IPS-NIHi7 (cell line): ENCODE measurements around the gene MCOLN1.

ENCODE experiments used
- DNase-seq: peaks from one replicate; pipeline ENCODE4 v3.0.0; 2012; ENCODE audit warnings: mixed read lengths; ENCODE audit errors: extremely low spot score

MCOLN1 gene

DNA sequence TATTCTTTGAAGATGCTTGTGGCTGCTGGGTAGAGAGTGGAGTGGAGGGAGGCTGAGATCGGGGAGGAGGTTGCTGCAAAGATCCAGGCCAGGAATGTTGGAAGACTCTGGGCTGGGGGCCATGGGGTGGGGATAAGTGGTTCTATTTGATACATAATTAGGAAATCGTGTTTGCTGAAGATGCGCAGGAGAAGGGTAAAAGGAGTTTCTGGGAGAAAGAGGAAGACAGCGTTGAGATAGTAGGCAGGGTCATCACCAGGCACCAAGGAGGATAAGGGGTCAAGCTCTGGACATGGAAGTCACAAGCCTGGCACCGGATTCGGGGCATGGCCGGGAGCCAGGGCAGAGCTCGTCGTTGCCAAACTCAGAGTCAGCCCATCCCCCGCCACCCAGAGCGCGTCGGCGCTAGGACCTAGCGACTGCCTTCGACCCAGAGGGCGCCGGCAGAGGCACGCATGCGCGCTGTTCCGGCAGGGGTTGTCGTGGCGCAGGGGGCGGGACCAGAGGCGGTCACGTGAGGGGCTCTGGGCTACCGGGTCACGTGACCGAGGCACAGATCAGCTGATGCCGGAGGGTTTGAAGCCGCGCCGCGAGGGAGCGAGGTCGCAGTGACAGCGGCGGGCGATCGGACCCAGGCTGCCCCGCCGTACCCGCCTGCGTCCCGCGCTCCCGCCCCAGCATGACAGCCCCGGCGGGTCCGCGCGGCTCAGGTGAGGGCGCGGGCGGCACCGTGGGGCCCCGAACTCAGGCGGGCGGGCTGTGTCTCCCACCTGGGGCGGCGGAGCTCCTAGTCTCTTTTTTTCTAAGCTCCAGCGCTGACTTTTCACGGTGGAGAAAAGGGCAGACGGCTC lies at the start of gene MCOLN1:
Gene MCOLN1, plus strand, starts transcription at position 553 of the 851 bp plus-strand sequence. Its CDS starts 127 bp downstream, at position 680.
- DNase-seq: peak; percentile 100

DNA sequence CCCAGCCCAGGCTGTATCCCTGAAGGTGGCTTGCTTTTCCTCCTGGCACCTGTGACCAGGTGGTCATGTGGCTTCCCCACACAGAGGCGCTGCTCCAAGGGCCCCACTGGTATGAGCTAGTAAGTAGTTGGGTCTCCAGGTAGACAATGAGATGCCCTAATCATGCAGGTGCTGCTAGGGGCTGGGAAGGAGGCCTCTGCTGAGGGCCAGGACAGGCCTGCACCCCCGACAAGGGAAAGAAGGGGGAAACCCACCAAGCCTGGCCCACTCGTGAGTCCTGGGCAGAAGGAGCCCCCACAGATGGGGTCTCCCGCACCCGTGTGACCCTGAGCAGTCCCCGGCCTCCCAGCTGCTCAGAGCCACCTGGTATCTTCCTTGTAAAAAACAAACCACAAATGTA lies 46.8 kb upstream of the MCOLN1 start:
- DNase-seq: no peak

GRCh38 chr19:7476241-7476640 lies 46.2 kb upstream of the MCOLN1 start:
- no peak for DNase-seq

DNA sequence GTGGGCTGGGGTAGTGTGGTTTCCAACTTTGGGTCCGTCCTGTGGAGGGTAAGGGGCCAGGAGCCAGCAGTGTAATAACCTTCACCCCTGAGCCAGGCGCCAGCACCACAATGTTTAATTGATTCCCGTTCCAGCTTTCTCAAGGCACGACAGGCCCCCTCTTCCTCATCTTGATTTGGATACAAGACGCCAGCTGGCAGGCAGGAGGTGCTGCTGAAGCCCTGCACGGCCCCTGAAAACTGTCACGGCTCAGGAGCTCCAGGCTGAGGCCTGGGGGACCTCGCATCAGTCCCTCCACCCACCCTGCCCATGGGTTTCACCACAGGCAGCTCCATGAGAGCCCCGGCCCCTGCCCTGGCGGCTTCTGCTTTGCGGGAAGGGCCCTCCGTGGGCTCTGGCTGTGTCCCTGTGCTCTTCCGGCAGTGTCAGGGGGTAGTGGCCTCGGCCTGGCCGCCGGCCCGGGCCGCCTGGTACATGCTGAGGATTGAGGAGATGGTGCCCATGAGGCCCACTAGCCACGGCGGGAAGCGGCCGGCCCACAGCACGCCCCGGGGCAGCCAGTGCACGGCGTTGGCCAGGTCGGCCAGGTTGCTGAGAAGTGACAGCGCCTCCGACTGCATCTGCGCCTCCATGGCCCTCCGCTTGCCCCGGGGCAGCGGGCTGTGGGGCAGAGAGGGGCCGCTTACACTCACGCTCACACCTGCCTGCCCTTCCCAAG lies 45.5 kb upstream of the MCOLN1 start:
- DNase-seq: no peak

DNA sequence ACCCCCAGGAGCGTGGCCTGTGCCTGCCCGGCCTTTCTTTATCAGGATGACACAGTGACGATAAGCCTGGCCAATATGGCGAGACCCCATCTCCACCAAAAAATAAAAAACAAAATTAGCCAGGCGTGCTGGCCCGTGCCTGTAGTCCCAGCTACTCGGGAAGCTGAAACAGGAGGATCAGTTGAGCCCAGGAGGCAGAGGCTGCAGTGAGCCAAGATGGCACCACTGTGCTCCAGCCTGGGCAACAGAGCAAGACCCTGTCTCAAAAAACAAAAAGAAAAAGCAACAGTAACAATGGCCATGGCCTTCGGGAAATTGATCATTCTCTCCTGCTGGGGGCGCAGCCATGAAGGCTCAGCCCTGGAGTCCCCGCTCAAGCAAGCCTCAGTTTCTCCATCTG lies 44.7 kb upstream of the MCOLN1 start:
- DNase-seq: no peak

GRCh38 chr19:7478173-7478842 lies 44.1 kb upstream of the MCOLN1 start:
- DNase-seq: no peak

DNA sequence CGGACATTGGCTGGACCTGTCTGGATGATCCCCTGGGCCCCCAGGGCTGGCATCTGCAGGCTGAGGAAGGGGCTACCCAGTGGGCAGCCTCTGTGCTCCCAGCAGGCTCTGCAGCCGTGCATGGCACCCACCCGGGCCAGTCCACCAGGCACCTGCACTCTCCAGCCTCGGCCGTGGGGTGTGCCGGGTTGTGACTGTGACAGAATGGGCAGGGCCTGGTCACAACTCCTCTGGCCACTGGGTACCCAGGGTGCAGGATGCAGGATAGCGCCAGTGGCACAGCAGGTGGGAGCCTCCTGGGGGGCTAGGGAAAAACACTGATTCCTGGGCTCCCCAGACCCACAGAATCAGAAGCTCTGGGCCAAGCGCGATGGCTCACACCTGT lies 43.6 kb upstream of the MCOLN1 start:
- DNase-seq: no peak

GRCh38 chr19:7480222-7480969 lies 42.0 kb upstream of the MCOLN1 start:
- no peak for DNase-seq

DNA sequence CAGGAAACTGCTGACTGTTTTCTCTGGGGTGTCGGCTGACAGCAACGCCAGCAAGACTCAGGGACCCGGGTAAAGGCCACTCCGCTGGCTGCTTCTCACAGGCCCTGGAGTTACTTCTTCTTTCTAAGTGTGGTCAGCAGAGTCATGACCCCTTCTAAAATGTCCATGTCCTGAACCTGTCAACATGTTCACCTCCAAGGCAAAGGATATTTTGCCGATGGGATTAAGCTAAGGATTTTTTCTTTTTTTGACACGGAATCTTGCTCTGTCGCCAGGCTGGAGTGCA lies 41.5 kb upstream of the MCOLN1 start:
- no peak for DNase-seq

DNA sequence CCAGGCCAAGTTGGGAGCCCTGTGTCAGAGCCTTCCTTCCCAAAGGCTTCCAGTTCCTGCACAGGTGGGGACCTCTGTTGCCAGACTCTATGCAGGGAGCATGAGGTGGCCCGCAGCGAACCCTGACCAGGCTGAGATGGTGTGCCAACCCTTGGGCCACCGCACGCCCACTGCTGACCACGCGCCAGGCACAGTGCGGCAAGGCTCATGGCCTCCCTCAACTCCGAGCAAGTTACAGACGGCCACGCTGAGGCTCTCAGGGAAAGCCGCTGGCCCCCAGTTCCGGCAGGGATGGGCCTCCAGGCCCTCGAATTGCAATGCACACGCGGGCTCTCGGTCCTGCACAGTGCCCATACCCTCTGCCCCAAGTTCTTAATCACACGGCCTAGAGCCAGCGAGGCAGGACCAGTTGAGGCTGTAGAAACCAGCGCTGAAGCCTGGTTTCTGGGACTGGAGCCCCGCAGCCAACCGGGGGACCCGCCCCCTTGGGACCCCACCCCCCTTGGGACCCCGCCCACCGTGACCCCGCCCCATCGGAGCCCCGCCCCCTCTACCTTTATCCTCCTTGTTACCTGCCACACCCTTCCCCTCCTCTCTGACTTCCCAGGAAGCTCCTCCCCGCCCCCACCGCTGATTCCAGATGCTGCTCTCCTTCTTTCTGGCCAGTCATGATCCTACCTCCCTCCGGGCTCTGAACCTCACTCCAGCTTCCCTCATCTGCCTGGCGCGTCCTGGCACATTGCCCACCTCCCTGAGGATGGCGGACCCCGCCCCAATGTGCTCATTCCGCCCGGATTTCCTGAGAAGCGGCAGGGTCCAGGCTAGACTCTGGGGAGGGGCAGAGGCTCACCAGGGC lies 39.6 kb upstream of the MCOLN1 start:
- DNase-seq: peak; percentile 98

- DNase-seq: no peak
Measured at GRCh38 chr19:7483720-7484201, 38.7 kb upstream of the MCOLN1 start.

DNA sequence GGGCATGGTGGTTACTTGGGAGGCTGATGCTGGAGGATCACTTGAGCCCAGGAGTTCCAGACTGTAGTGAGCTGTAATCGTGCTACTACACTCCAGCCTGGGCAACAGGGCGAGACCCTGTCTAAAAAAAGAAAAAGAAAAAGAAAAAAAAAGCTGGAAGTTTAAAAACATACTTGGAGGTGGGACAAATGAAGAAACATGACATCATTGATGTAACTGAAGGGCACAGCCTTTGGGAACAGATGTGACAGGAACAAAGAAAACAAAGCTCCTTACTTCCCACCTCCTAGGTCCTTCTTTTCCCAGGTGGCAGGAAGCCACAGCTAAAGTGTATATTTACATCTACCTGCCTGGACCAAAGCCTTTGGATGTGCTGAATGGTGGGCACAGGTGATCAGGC lies 35.5 kb upstream of the MCOLN1 start:
- no peak for DNase-seq

DNA sequence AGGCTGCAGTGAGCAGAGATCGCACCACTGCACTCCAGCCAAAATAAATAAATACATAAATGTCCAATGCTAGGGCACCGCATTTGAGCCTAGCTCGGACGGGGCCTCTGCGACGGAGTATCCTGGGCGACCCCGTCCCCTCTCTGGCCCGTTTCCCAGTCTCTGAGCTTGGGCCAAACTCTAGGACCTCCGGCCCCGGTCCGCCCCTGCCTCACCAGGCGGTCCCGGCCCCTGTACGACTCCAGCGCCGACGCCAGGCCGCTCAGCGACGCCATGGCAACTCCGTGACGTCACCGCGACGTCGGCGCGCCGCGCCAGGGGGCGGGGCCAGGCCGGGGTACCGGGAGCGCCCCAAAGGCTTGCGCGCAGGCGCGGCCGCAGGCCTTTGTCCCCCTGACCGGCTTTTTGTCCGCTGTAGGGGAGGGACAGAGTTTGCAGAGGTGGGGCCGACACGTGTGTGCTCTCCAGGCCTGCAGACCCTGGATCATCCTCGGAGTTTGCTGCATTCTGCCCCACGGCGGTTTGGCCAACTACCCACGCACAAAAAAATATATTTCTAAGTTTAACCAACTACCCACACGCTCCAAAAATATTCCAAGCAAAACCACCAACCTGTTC lies 33.6 kb upstream of the MCOLN1 start, which contains the start of gene PEX11G:
Gene PEX11G, minus strand, starts transcription at position 300 of the 618 bp plus-strand sequence. Its CDS starts 25 bp downstream, at position 275.
- DNase-seq: peak; percentile 100

DNA sequence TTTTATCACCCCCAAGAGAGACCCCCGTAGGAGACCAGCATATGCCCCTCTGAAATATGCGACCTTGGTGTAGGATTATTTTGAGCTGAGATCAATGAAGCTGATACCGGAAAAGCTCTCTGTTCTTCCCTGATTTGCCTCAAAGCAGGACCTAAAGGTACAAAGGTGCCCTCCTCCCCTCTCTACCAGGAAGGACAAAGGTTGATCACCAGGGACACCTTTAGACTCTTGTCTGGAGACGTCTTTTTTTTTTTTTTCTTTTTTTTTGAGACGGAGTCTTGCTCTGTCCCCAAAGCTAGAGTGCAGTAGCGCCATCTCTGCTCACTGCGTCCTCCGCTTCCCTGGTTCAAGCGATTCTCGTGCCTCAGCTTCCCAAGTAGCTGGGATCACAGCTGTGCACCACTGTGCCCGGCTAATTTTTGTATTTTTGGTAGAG lies 32.8 kb upstream of the MCOLN1 start:
- DNase-seq: no peak

- DNase-seq: no peak
Measured at GRCh38 chr19:7492142-7492541, 30.3 kb upstream of the MCOLN1 start.

DNA sequence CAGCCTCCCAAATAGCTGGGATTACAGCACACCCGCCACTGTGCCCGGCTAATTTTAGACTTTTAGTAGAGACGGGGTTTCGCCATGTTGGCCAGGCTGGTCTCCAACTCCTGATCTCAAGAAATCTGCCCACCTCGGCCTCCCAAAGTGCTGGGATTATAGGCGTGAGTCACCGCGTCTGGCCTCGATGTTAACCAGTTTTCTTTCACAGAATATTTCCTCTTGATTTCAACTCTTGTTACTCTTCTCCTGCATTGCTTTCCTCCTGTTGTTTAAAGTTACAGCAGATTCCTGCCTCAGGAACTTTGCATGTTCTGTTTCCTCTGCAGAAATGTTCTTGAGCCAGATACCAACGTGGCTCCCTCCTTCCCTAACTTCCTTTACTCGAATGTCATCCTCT lies 29.9 kb upstream of the MCOLN1 start:
- DNase-seq: no peak

- no peak for DNase-seq
Measured at GRCh38 chr19:7494416-7495098, 27.9 kb upstream of the MCOLN1 start.

GRCh38 chr19:7497292-7497691 lies 25.1 kb upstream of the MCOLN1 start:
- peak; percentile 43 for DNase-seq

DNA sequence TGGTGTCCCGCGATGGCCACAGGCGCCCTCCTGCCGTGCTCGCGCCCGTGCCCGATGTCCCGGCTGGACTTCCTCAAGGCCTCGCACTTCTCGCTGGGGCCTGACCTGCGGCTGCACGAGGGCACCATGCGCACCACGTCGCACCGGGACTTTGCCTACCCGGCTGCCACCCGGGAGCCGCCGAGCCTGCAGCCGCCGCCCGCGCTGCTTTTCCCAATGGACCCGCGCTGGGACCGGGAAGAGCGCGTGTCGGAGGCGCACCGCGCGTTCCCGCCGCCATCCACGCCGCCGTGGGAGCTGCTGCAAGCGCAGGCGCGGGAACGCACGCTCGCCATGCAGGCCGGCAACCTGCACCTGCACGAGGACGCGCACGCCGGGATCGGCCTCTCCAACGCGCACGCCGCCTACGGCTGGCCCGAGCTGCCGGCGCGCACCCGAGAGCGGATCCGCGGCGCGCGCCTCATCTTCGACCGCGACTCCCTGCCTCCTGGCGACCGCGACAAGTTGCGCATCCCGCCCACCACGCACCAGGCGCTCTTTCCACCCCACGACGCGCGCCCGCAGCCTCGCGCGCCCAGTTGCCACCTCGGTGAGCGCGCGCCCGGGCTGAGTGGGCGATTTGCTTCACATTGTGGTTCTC lies 21.5 kb upstream of the MCOLN1 start:
- DNase-seq: peak; percentile 84
